CD4-positive, CD25-positive, alpha-beta regulatory T cell (primary cell): ENCODE data around the gene CDY1B. TPM values are rescaled to one million over a fixed set of nuclear protein-coding genes. Genes with fewer than 3 reads are reported as not detected.
"Not testable (repeated sequence)": the region's sequence is repeated elsewhere in the genome, so short reads cannot be mapped to it uniquely, and the experiment has no call there.

ENCODE experiments used
- ATAC-seq, 2 donors: fragments of 150-1000 bp; cut with Tn5 transposase; one replicate each; pipeline ENCODE4 v1.10.0; 2021; ENCODE audit warnings: low read depth in 2 of 2, moderate number of reproducible peaks in 2 of 2, moderate library complexity in 1 of 2
- DNase-seq, 3 donors: peaks; one replicate each; pipeline versions ENCODE4 v3.0.0 to v3.0.0-alpha.2; 2012 to 2022; ENCODE audit warnings: mixed read lengths in 1 of 3
- H3K27ac ChIP-seq: one replicate; pipeline ENCODE4 v1.7.0; 2013; ENCODE audit warnings: mild to moderate bottlenecking, low read length; ENCODE audit not compliant: insufficient read depth, poor library complexity, severe bottlenecking
- H3K27me3 ChIP-seq: one replicate; pipeline ENCODE4 v1.7.0; 2013; ENCODE audit warnings: low read length; ENCODE audit not compliant: control insufficient read depth, insufficient read depth
- H3K36me3 ChIP-seq: one replicate; pipeline ENCODE4 v1.7.0; 2013; ENCODE audit warnings: mild to moderate bottlenecking, low read length, moderate library complexity; ENCODE audit not compliant: control insufficient read depth, insufficient read depth
- H3K4me1 ChIP-seq: 2 replicates; pipeline ENCODE4 v1.7.0; 2013; ENCODE audit warnings: mild to moderate bottlenecking, low read length; ENCODE audit not compliant: insufficient read depth, control insufficient read depth, poor library complexity, severe bottlenecking
- H3K4me3 ChIP-seq: one replicate; pipeline ENCODE4 v1.7.0; 2013; ENCODE audit warnings: low read depth, mild to moderate bottlenecking, low read length, moderate library complexity
- H3K9me3 ChIP-seq, 2 experiments: 1 replicate in 1 of 2; 2 replicates in 1 of 2; pipeline ENCODE4 v1.7.0; 2013; ENCODE audit warnings: low read length in 2 of 2, mild to moderate bottlenecking in 1 of 2, moderate library complexity in 1 of 2; ENCODE audit not compliant: control insufficient read depth in 2 of 2
- H3K27ac Mint-ChIP-seq, 3 donors: one replicate each; pipeline ENCODE4 v1.8.0; 2020 to 2022; ENCODE audit warnings: mild to moderate bottlenecking in 3 of 3, mixed read lengths in 3 of 3, moderate library complexity in 2 of 3
- H3K27me3 Mint-ChIP-seq: one replicate; pipeline ENCODE4 v1.8.0; 2022; ENCODE audit warnings: mild to moderate bottlenecking, mixed read lengths
- H3K36me3 Mint-ChIP-seq: one replicate; pipeline ENCODE4 v1.8.0; 2020; ENCODE audit warnings: mixed read lengths
- H3K4me1 Mint-ChIP-seq, 4 donors: one replicate each; pipeline ENCODE4 v1.8.0; 2020 to 2022; ENCODE audit warnings: mixed read lengths in 4 of 4, mild to moderate bottlenecking in 1 of 4
- H3K4me3 Mint-ChIP-seq, 4 donors: one replicate each; pipeline ENCODE4 v1.8.0; 2020 to 2022; ENCODE audit warnings: mild to moderate bottlenecking in 4 of 4, mixed read lengths in 4 of 4, moderate library complexity in 3 of 4
- H3K9me3 Mint-ChIP-seq, 7 donors: one replicate each; pipeline ENCODE4 v1.8.0; 2020 to 2022; ENCODE audit warnings: mixed read lengths in 7 of 7, mild to moderate bottlenecking in 3 of 7, moderate library complexity in 2 of 7
- polyA plus RNA-seq, 4 donors: library from polyadenylated mRNA; unstranded; fragments of 300-500 nt; fragmentation: Illumina TruSeq; gene quantifications; one replicate each; pipeline ENCODE4 v1.2.3, GENCODE V29; 2021
- total RNA-seq: library from RNA; stranded (reverse); gene quantifications from one replicate; pipeline ENCODE4 v1.2.3, GENCODE V29; 2022

The CDY1B gene, protein sequence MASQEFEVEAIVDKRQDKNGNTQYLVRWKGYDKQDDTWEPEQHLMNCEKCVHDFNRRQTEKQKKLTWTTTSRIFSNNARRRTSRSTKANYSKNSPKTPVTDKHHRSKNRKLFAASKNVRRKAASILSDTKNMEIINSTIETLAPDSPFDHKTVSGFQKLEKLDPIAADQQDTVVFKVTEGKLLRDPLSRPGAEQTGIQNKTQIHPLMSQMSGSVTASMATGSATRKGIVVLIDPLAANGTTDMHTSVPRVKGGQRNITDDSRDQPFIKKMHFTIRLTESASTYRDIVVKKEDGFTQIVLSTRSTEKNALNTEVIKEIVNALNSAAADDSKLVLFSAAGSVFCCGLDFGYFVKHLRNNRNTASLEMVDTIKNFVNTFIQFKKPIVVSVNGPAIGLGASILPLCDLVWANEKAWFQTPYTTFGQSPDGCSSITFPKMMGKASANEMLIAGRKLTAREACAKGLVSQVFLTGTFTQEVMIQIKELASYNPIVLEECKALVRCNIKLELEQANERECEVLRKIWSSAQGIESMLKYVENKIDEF
- total RNA-seq (not detected), polyA plus RNA-seq (not detected)

DNA sequence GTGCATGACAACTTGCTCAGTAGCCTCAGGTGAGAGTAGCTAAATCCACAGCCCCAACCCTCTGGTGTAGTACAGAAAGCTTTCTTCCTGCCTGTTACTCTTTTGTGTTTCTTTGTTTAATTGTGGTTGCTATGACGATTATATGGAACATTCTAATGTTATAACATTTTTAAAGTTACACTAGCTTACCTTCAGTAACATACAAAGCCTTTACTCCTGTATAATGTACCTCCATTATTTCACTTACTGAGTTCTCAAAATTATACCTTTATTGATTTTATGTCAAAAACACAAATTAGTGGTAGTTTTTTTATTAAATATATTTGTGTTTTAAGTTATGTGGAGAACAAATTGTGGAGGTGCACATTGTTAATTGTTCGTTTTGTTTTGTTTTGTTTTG, at the start of gene CDY1B:
Gene CDY1B (minus strand): TSS at position 101 of the 400 bp plus-strand sequence. CDS start 331 bp downstream, outside the sequence.
- H3K4me3 ChIP-seq, H3K27ac ChIP-seq, H3K4me1 ChIP-seq, DNase-seq, H3K36me3 Mint-ChIP-seq, H3K4me1 Mint-ChIP-seq, H3K4me3 Mint-ChIP-seq, H3K9me3 Mint-ChIP-seq, ATAC-seq, H3K36me3 ChIP-seq, H3K9me3 ChIP-seq, H3K27ac Mint-ChIP-seq, H3K27me3 ChIP-seq, H3K27me3 Mint-ChIP-seq: not testable (repeated sequence)

DNA sequence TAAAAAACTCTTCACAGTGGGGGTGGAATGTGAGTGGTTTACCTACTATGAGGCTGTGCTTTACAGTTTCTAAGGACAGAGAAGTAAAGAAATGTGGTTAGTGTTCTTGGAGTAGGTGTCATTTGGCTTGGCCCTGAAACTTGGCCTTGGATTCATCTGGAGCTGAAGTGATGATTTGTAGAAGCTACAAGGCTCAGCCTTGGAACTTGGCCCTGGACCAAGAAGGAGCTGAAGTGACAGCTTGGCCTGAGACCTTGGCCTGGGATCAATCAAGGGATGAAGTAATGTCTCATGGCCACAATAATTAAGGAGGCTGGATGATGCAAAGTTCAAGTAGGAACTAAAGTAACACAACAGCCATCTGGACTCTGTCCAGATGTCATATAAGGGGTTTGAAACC, 1.7 kb upstream of the CDY1B start:
- H3K9me3 Mint-ChIP-seq, H3K27me3 ChIP-seq, H3K4me3 ChIP-seq, H3K4me1 Mint-ChIP-seq, H3K27ac ChIP-seq, H3K27ac Mint-ChIP-seq, H3K9me3 ChIP-seq, H3K4me3 Mint-ChIP-seq, H3K36me3 ChIP-seq, ATAC-seq, H3K36me3 Mint-ChIP-seq, H3K27me3 Mint-ChIP-seq, DNase-seq, H3K4me1 ChIP-seq: not testable (repeated sequence)

- not testable (repeated sequence) for H3K36me3 Mint-ChIP-seq, H3K27ac ChIP-seq, H3K27me3 Mint-ChIP-seq, H3K4me3 ChIP-seq, H3K9me3 Mint-ChIP-seq, H3K27me3 ChIP-seq, ATAC-seq, H3K4me3 Mint-ChIP-seq, DNase-seq, H3K4me1 ChIP-seq, H3K27ac Mint-ChIP-seq, H3K9me3 ChIP-seq, H3K36me3 ChIP-seq, H3K4me1 Mint-ChIP-seq
Observed at GRCh38 chrY:24043209-24043608, 4.6 kb downstream of the CDY1B start.

- not testable (repeated sequence) for H3K4me3 ChIP-seq, H3K27ac Mint-ChIP-seq, ATAC-seq, H3K27ac ChIP-seq, H3K27me3 Mint-ChIP-seq, H3K4me1 Mint-ChIP-seq, H3K27me3 ChIP-seq, H3K9me3 ChIP-seq, H3K4me3 Mint-ChIP-seq, H3K36me3 ChIP-seq, H3K4me1 ChIP-seq, H3K9me3 Mint-ChIP-seq, DNase-seq, H3K36me3 Mint-ChIP-seq
Observed at GRCh38 chrY:24039008-24039718, 8.7 kb downstream of the CDY1B start.

- not testable (repeated sequence) for H3K27ac Mint-ChIP-seq, H3K27ac ChIP-seq, H3K36me3 ChIP-seq, H3K9me3 Mint-ChIP-seq, H3K4me3 ChIP-seq, H3K36me3 Mint-ChIP-seq, H3K4me1 Mint-ChIP-seq, H3K4me1 ChIP-seq, H3K4me3 Mint-ChIP-seq, H3K27me3 ChIP-seq, DNase-seq, H3K27me3 Mint-ChIP-seq, ATAC-seq, H3K9me3 ChIP-seq
Observed at GRCh38 chrY:24026212-24027103, 21.4 kb downstream of the CDY1B start.
